Endometrium (tissue), 2 donors: ENCODE results near the gene HAPSTR1.
"Not testable (repeated sequence)": the region's sequence is repeated elsewhere in the genome, so short reads cannot be mapped to it uniquely, and the experiment has no call there.

Experiments
- FAIRE-seq: peaks from 2 replicates; lab custom pipeline; 2012; peaks lifted over from hg19 to GRCh38; lab: Jason Lieb, UNC
- donor health status: control.
- donor health status: control.

The HAPSTR1 gene, protein sequence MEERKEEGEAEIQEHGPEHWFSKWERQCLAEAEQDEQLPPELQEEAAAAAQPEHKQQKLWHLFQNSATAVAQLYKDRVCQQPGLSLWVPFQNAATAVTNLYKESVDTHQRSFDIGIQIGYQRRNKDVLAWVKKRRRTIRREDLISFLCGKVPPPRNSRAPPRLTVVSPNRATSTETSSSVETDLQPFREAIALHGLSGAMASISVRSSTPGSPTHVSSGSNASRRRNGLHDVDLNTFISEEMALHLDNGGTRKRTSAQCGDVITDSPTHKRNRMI

DNA sequence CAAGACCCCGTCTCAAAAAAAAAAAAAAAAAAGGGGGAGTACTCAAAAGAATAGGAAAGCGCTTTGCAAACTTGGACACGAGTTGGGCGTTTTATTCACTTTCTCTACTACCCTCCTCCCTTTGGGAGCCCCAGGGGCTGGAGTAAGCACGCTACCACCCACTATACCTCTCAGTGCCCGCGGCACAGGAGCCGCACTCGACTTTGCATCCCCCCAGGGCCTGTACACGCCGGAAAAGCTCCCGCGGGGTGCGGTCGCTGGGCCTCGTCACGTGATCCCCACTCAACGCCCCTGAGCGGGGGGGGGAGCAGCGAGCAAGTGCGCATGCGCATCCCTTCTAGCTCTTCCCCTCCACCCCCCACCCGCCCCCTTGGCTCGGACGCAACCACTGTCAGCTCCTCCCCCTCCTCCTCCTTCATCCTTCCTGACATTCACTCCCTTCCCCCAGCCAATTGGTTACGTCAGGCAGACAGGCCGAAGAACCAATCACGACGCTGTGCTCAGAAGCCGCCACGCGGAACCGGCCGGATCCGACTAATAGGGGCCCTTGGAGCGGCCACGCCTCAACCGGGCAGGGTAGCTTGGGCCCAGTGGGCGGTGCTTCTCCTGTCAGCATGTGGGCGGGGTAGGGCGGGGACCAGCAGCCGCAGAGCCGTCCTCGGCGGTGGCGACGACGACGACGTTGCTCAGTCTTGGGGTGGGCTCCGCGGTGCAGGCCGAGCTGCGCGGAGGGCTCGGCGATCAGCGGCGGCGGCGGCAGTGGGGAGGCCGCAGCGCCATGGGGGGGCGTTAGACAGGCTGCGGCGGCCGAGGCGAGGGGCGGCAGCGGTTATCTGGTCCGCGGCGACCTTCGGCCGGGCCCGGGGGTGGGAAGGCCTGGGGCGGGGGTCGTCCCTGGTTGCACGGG is at the start of gene HAPSTR1:
Gene HAPSTR1 (plus strand): TSS at position 685 of the 907 bp plus-strand sequence. CDS start 401 bp downstream, outside the sequence.
- FAIRE-seq: peak; percentile 21

DNA sequence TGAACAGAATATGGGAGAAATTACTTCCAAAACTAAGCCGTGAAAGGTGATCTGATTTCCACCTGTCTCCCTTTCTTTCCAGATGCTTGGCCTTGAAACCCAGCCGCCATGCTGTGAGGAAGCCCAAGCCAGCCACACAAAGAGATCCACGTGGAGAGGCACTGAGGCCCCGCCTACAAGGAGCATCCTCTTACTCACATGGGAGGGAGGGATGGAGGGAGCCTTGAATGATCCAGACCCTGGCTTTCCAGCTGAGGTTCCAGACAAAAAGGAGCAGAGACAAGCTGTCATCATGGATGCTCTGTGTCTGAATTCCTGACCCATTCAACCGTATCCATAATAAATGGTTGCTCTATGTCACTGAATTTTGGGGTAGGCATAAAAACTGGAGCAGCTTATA is 48.9 kb upstream of the HAPSTR1 start:
- FAIRE-seq: no peak

DNA sequence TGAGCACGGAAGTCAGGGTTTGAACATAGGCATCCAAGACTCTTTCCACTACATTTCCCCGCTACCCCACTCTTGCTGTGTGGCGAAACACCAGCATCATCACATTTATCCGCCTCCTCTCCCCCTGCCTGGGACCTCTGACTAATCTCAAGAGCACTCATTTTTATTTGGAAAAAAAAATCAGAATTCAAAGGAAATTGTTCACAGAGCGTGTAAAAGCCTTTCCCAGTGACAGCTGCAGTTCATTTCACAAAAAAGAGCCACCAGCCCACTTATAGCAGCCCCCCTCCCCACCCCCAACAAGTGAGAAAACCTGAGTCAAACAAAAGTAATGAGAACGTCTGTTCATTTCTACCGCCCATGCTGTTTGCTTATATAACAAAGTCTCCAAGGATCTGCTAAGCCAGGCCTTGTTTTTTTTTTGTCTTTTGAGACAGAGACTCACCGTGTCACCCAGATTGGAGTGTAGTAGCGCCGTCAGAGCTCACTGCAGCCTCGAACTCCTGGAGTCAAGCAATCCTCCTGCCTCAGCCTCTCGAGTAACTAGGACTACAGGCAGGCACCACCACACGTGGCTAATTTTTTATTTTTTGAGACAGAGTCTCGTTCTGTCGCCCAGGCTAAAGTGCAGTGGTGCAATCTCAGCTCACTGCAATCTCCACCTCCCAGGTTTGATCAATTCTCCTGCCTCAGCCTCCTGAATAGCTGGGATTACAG is 48.3 kb upstream of the HAPSTR1 start:
- no peak for FAIRE-seq

DNA sequence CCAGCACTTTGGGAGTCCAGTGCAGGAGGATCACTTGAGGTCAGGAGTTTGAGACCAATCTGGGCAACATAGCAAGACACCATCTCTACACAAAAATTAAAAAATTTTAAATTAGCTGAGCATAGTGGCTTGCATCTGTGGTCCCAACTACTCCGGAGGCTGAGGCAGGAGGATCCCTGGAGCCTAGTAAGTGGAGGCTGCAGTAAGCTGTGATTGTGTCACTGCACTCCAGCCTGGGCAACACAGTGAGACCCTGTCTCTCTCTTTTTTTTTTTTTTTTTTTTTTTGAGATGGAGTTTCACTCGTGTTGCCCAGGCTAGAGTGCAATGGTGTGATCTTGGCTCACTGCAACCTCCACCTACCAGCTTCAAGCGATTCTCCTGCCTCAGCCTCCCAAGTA is 45.9 kb upstream of the HAPSTR1 start:
- not testable (repeated sequence) for FAIRE-seq

DNA sequence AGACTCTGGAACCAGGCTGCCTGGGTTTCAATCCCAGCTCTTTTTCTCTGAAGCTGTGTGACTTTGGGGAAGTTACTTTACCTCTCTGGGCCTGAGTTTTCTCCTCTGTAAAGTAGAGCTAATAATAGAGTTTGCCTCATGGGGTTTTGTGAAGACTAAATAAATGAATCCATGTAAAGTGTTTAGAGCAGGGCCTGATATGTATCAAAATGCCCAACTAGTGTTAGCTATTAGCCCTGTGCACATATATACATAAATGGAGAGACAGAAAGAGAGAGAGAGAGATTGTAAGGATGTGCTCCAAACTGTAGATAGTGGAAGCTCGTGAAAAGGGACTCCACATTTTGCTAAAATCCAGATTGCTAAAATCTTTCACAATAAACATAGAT is 44.8 kb upstream of the HAPSTR1 start:
- no peak for FAIRE-seq

DNA sequence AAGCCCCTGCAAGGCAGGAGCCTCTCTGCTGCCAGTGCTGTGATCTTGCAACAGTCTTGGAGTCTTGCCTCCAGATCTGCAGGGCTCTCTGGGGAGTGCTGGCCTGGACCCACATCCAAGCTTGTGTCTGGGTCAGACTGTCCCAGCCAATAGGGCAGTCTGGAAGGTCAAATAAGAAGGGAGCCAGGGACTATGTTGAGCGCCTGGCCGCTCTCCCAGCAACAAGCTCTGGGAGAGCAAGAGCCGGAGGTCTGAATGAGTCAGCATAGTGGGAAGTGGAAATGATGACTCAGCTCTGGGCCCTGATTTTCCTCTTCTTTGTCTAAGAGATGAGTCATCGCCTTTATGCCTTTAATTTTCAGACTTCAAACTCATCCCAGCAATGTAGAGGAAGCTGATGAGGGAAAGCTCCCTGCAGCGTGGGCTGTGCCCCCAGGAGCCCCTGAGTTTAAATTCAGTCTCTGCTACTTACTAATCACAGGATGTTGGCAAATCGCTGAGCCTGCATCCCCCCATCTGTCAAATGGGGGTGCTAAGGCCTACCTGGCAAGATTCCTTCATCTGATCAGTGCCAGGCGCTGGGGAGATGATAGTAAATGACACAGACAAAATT is 43.6 kb upstream of the HAPSTR1 start:
- peak; percentile 96 for FAIRE-seq

DNA sequence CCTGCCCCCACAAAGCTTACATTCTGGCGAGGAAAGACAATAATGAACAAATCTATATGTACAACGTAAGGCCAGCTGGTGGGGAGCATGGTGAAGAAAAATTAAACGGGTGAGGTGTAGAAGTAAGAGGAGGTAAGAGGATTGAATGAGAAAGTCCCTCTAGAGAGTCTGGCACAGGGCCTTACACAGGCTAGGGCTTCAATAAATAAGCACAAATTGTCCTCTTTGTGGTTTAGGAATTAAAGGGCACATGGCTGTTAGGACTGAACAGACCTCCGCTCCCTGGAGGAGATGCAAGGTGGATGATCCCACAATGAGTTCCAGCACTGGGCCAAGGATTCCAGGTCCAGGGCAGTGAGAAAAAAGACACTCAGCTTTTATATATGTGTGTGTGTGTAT is 43.1 kb upstream of the HAPSTR1 start:
- no peak for FAIRE-seq

DNA sequence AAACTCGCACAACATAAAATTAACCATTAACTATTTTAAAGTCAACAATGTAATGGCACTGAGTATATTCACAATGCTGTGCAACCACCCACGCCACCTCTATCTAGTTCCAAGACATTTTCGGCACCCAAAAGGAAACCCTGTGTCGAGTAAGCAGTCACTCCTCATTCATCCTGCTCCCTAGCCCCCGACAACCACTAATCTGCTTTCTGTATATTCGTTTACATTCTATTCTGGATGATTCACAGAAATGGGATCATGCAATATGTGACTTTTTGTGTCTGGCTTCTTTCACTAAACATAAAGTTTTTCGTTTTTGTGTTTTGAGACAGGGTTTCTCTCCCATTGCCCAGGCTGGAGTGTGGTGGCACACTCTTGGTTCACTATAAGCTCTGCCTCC is 42.2 kb upstream of the HAPSTR1 start:
- no peak for FAIRE-seq

DNA sequence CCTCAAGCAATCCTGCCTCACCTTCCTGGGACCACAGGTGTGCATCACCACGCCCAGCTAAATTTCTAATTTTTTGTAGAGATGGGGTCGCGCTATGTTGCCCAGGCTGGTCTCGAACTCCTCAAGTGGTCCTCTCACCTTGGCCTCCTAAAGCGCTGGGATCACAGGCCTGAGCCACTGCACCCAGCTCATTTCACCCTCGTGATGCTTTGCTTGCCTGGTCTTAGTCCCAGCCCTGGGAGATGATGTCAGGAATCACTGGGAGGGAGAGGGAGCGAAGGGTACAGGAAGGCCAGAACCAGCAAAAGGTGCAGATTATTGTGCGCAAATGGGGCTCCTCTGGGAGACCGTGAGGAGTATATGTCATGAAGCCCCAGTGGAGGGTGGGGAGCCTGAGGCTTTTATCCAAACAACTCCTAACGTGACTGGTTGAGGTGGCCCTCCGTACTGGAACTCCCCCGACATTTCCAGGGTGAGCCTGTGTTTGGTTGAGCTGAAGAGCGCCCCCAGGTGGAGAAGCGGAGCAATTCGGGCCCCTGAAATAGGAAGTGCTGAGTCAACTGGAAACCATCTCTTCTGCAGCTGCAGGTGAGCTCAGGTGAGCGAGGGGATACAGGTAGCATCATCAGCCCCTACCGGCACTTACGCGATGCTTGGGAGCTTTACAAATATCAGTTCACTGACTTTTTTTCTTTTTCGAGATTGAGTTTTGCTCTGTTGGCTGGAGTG is 41.2 kb upstream of the HAPSTR1 start:
- FAIRE-seq: no peak

DNA sequence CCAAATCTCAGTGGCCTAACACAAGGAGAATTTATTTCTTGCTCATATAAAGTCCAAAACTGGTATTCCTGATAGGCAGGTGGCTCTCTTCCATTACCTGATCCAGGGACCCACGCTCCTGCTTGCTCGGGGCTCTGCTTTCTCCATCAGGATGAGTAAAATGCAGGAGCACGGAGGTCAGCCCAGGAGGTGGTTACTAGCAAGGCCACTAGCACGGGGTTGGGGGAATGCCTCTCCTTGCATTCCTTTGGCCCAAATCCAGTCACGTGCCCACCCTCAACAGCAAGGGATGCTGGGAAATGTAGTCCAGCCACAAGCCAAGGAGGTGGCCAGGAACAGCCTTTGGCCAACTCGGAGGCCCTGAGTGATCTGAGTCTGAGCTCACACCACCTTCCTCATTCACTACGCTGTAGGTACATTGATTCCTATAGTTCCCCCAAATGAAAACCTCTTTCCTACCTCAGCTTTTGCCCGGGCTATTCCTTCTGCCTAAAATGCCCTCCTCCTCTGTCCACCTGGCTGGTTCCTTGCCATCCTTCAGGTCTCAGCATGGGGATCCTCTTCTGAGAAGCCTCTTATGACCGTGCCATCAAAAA is 38.3 kb upstream of the HAPSTR1 start:
- no peak for FAIRE-seq

DNA sequence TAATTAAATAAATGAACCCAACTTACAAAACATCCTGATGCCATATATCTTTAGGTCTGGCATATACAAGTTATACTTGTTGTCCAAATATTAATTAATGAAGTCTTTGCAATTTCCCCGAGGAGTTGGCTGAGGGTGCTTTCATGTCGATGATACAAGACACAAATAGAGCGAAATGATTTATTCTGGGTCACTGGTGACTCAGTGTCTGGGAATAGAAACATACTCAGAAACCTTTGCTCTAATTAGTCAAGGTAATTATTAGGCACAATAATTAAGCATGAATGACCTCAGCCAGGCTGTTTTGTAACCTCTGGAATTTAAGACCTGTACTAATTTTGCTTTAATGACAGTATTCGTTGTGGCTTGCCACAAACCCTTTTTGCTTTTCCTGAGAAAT is 37.0 kb upstream of the HAPSTR1 start:
- FAIRE-seq: no peak

DNA sequence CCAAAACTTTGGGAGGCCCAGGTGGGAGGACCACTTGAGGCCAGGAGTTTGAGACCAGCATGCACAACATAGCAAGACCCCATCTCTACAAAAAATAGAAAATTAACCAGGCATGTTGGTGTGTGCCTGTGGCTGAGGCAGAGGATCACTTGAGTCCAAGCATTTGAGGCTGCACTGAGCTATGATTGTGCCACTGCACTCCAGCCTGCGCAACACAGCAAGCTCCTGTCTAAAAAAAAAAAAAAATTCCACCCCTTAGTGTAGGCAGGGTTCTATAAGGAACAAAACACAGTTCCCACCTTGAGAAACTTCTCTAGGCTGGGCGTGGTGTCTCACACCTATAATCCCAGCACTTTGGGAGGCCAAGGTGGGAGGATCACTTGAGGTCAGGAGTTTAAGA is 36.3 kb upstream of the HAPSTR1 start:
- no peak for FAIRE-seq

DNA sequence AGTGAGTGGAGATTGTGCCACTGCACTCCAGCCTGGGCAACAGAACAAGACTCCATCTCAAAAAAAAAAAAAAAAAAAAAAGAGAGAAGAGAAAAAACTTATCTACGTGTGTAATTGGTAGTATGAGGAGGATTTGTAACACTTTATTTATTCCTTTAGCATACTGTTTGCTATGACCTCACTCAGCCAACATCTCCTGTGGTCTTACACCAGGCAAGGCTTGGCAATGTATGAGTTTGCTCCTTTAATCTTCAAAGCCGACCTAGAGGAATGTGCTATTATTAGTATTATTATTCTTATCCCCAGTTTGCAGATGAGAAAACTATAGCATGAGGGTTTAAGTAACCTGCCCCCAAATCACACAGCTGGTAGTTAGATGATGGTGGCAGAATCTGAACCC is 35.8 kb upstream of the HAPSTR1 start:
- no peak for FAIRE-seq

DNA sequence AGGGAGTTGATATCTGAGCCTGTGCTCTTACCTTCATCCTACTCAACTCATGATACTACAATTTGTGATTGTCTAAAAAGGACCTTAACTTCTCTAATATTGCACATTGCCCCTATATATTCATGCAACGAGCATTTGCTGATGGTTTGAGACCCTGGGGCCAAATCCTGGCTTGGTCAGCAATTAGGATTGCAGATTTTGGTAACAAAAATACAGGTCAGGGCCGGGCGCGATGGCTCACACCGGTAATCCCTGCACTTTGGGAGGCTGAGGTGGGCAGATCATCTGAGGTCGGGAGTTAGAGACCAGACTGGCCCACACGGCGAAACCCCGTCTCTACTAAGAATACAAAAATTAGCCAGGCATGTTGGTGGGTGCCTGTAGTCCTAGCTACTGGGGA is 35.4 kb upstream of the HAPSTR1 start:
- no peak for FAIRE-seq

DNA sequence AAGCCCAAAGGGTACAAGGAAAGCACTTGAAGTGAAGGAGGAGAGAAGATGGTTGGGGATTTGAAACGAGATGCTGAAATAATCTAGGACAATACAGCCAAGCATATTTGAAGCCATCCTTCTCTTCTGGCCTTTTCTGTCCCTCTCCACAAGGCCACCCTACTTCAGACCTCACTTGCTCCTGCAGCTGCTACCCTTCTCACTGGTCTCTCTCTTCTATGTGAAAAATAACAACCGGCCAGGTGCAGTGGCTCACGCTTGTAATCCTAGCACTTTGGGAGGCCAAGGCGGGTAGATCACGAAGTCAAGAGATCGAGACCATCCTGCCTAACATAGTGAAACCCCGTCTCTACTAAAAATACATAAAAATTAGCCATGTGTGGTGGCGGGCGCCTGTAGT is 33.2 kb upstream of the HAPSTR1 start:
- FAIRE-seq: no peak

DNA sequence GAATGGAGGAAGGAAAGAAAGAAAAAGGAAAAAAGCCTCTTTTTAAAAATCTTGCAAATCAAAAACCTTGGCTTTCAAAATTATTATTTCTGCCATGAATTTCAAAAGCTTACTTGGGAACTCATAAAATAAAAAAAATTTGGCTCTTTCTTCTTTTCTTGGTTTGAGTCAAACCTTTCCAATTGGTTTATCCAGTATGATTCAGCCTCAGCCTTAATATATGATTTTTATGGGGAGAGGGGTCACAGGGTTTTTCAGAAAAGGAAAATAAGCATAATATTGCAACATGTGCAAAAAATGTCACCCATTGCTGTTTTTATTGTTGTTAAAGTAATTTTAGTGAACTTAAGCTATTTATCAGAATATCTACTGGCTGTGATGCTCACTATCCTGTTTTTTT is 31.2 kb upstream of the HAPSTR1 start:
- FAIRE-seq: no peak

DNA sequence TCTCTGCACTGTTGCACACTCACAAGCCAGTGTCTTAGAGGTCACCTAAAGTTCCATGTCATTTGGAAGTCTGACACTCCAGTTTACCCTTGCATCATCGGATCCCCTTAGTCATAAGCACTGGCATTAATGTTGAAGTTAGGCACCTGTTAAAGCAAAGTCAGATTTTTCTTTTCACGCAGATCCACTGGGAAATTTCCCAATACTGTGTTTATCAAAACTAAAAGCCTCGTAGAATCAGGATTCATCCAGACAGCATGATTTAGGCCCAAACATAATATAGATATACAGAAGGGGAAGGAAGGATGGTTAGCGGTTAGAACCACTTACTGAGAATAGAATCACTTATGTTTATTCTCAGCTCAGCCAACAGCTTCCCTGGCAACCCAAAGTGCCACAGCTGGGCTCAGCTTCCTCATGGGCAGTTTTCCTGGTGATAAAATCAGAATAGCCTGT is 30.1 kb upstream of the HAPSTR1 start:
- FAIRE-seq: no peak

DNA sequence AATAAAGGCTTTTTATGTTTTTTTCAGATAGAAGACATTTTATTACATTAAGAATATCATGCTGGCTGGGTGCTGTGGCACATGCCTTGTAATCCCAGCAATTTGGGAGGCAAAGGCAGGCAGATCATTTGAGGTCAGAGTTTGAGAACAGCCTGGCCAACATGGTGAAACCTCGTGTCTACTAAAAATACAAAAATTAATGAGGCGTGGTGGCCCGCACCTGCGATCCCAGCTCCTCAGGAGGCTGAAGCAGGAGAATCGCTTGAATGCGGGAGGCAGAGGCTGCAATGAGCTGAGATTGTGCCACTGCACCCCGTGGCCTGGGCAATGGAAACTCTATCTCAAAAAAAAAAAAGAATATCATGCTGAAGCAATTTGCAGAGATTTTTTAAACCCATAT is 29.1 kb upstream of the HAPSTR1 start:
- no peak for FAIRE-seq

DNA sequence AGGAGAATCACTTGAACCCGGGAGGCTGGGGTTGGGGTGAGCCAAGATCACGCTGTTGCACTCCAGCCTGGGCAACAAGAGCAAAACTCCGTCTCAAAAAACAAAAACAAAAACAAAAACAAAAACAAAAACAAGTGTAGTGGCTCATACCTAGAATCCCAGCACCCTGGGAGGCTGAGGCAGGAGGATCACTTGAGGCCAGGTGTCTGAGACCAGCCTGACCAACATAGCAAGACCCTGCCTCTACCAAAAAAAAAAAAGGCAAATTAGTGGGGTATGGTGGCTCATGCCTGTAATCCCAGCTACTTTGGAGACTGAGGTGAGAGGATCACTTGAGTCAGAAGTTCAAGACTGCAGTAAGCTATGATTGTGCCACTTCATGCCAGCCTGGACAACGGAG is 26.4 kb upstream of the HAPSTR1 start:
- FAIRE-seq: no peak

DNA sequence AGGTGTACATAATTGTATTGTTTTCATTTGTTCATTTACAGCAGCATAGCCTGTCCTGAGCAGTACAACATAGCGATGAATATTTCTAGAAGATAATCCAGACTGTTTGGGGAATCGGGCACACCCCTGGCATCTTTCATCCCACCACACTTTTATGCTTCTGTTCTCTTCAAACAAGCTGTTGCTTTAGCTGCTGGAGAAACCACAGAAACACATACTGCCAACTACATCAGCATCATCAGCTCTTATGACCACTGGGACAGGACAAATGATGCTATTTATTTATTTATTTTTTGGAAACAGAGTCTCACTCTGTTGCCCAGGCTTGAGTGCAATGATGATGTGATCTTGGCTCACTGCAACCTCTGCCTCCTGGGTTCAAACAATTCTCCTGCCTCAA is 22.6 kb upstream of the HAPSTR1 start:
- no peak for FAIRE-seq

DNA sequence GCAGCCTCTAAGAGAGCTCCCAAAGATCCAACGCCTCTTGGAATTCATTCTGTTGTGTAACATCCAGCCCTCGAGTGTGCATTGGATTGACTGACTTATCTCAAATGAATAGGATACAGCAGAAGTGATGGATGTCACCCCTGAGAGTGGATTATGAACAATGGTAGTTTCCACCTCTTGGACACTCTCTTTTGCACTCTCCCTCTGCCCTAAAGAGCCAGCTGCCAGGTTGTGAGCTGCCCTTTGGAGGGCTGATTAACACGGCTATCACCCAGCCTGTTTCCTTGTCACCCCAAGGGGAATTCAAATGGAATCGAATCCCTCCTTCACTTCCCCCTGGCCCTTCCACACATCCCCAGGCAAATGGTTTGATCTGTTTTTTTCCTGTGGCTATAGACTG is 21.2 kb upstream of the HAPSTR1 start:
- no peak for FAIRE-seq
